ENCODE results near the gene USP49.

USP49 gene

DNA sequence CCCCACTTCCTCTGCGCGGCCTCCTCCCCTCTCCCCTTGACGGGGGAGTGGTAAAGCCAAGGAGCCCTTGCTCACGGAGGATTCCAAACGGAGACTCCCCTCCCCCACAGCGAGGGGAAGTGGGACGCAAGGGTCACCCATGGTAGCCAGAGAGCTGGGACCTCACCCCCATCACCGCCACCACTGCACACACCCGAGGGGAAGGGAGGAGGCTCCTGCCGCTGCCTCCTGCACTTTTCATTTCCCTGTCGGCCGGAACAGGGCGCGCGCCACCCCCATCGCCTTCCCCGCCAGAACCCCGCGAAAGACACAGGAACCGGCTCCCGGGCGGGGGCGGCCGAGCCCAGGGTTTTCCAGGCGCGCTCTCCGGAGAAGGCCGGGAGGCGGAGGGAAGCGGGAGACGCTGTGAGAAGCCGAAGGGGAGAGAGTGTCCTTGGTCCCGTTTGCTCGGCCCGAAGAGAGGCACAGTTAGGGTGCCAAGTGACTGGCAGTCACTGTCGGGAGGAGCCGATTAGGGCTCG, 45.6 kb upstream of the USP49 start:
- peaks cover 50% of the 10 kb centered on the region for H3K4me1 Mint-ChIP-seq
- no peaks in the 10 kb centered on the region for H3K9me3 Mint-ChIP-seq
- H3K4me3 Mint-ChIP-seq = peak overlapping the region; percentile 90 to 95 (median 93)
- H3K27me3 Mint-ChIP-seq (ENCODE audit: low read depth) = no peaks in the 10 kb centered on the region
- H3K27ac Mint-ChIP-seq = peak overlapping the region; percentile 91 to 100 (median 99)
- H3K36me3 Mint-ChIP-seq (ENCODE audit: low read depth) = peaks cover 7% of the 10 kb centered on the region
- TF ChIP-seq, protein P1, sequence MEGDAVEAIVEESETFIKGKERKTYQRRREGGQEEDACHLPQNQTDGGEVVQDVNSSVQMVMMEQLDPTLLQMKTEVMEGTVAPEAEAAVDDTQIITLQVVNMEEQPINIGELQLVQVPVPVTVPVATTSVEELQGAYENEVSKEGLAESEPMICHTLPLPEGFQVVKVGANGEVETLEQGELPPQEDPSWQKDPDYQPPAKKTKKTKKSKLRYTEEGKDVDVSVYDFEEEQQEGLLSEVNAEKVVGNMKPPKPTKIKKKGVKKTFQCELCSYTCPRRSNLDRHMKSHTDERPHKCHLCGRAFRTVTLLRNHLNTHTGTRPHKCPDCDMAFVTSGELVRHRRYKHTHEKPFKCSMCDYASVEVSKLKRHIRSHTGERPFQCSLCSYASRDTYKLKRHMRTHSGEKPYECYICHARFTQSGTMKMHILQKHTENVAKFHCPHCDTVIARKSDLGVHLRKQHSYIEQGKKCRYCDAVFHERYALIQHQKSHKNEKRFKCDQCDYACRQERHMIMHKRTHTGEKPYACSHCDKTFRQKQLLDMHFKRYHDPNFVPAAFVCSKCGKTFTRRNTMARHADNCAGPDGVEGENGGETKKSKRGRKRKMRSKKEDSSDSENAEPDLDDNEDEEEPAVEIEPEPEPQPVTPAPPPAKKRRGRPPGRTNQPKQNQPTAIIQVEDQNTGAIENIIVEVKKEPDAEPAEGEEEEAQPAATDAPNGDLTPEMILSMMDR (IDR thresholded peaks at IDR 0.05; ENCODE audit: unreplicated experiment in 3 of 3) = no peak

DNA sequence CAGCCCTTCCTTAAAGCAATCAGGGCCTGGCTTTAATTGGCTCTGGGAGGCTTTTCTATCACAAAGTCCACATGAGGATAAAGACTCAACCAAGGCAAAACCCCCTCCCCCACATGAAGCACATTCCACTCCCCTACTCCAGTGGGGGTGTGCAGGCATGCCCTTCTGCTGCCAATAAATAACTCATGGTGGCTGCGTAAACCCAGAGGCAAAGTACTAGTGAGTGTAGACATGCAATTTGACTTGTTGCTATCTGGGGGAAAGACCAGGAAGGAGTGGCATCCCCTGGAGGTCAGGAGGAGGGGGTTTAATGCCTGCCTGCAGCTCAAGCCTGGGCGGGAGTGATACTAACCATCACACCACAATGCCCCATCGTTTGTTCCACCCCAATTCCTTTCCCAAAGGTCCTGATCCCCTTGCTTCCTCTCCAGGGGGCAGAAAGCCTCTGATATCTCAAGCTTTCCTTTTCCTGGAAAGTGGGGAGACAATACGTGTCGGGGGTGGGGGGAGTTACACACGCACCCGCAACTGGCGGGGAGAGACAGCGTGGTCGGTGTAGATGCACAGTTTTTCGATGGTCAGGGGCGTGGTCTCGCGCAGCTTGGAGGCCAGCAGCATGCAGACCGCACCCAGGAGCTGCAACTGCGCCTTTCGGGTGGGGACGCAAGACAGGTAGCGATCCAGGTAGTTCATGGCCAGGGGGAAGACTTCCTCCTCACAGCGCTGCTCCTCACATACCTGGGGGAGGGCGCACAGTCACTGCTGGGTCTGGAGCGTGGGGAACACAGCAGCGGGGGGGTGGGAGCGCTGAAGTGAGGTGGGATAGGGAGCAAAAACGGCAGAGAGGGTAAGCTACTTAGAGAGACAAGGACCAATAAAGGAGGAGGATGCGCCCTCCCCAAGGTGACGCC, 44.9 kb upstream of the USP49 start:
- Mint-ChIP-seq H3K4me1 (peaks cover 53% of the 10 kb centered on the region), H3K27me3 (ENCODE audit: low read depth) (no peaks in the 10 kb centered on the region), H3K36me3 (ENCODE audit: low read depth) (peaks cover 7% of the 10 kb centered on the region), H3K4me3 (peak overlapping the region; percentile 90 to 95 (median 93)), H3K27ac (peak overlapping the region; percentile 91 to 100 (median 99)), H3K9me3 (no peaks in the 10 kb centered on the region)
- TF ChIP-seq, protein P1 (IDR thresholded peaks at IDR 0.05; ENCODE audit: unreplicated experiment in 3 of 3) = no peak

- TF ChIP-seq, protein P1 (IDR thresholded peaks at IDR 0.05; ENCODE audit: unreplicated experiment in 3 of 3) = no peak
- no peaks in the 10 kb centered on the region for H3K27me3 Mint-ChIP-seq (ENCODE audit: low read depth)
- peaks cover 13% of the 10 kb centered on the region for H3K36me3 Mint-ChIP-seq (ENCODE audit: low read depth)
- peaks cover 61% of the 10 kb centered on the region for H3K4me1 Mint-ChIP-seq
- H3K27ac Mint-ChIP-seq = peak overlapping the region; percentile 91 to 100 (median 99)
- peak overlapping the region; percentile 90 to 95 (median 93) for H3K4me3 Mint-ChIP-seq
- H3K9me3 Mint-ChIP-seq = no peaks in the 10 kb centered on the region
Measured at GRCh38 chr6:41939176-41939847, 44.1 kb upstream of the USP49 start.

GRCh38 chr6:41938590-41939175, 43.5 kb upstream of the USP49 start:
- Mint-ChIP-seq H3K4me1 (peaks cover 61% of the 10 kb centered on the region), H3K27ac (peak overlapping the region; percentile 91 to 100 (median 99)), H3K4me3 (peak overlapping the region; percentile 90 to 95 (median 93)), H3K36me3 (ENCODE audit: low read depth) (peaks cover 15% of the 10 kb centered on the region), H3K9me3 (no peaks in the 10 kb centered on the region), H3K27me3 (ENCODE audit: low read depth) (no peaks in the 10 kb centered on the region)
- TF ChIP-seq, protein P1 (IDR thresholded peaks at IDR 0.05; ENCODE audit: unreplicated experiment in 3 of 3) = no peak

DNA sequence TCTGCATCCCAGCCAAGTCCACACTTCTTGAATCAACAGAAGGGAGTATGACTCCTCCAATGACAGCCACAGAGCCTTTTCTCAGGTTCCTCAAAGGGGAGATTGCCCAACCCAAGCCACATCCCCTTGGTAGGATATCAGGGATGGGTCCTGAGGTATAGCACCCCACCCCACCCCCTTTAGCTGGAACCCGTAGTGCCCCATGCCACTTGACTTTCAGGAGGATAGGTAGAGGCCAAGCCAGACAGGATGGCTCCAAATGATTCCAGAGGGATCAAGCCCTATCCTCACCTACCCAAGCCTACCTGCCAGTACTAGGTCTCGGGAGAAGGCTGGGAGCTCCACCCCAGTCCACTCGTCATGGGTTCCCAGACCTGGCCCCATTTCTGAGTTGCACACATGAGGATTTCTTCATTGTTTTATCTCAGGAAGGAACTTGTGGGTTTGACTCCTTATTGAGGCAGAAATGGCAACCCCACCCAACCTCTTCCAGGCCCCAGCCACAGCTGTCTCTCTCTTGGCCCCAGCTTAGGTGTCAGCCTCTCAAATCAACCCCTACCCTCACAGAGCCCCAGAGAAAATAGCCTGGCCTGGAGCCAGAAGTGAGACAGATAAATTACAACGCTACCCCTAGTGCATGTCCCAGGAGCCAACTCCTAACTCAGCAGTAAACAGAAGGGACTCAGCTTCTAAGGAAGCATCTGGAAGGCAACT, 42.8 kb upstream of the USP49 start:
- H3K4me1 Mint-ChIP-seq = peaks cover 61% of the 10 kb centered on the region
- H3K27ac Mint-ChIP-seq = peak overlapping the region; percentile 91 to 100 (median 99)
- TF ChIP-seq, protein P1 (IDR thresholded peaks at IDR 0.05; ENCODE audit: unreplicated experiment in 3 of 3) = no peak
- H3K4me3 Mint-ChIP-seq = peak overlapping the region; percentile 31 to 95 (median 93)
- no peaks in the 10 kb centered on the region for H3K27me3 Mint-ChIP-seq (ENCODE audit: low read depth)
- H3K36me3 Mint-ChIP-seq (ENCODE audit: low read depth) = peaks cover 17% of the 10 kb centered on the region
- no peaks in the 10 kb centered on the region for H3K9me3 Mint-ChIP-seq

Measured in nephron (organoid).